Vagina (tissue), 2 donors: ENCODE data around the gene MNAT1. TPM values are rescaled to one million over a fixed set of nuclear protein-coding genes. Genes with fewer than 3 reads are reported as not detected.

Source experiments
- DNase-seq, 2 donors: peaks; one replicate each; pipeline ENCODE4 v3.0.0-alpha.2; 2017; ENCODE audit errors: extremely low spot score in 2 of 2
- H3K27ac ChIP-seq: fragments of 200-600 bp; sonication (generic); one replicate; pipeline ENCODE4 v1.5.1; 2019
- H3K27me3 ChIP-seq: fragments of 200-600 bp; sonication (generic); one replicate; pipeline ENCODE4 v1.5.1; 2019
- H3K36me3 ChIP-seq, 2 donors: fragments of 200-600 bp; sonication (generic); one replicate each; pipeline ENCODE4 v1.5.1; 2017 to 2019
- H3K4me1 ChIP-seq: fragments of 200-600 bp; sonication (generic); one replicate; pipeline ENCODE4 v1.5.1; 2019
- H3K4me3 ChIP-seq, 2 donors: fragments of 200-600 bp; sonication (generic); 1 replicate in 1 of 2; 2 replicates in 1 of 2; pipeline ENCODE4 v1.5.1; 2016 to 2019
- H3K9me3 ChIP-seq: fragments of 200-600 bp; sonication (generic); one replicate; pipeline ENCODE4 v1.5.1; 2019
- CTCF ChIP-seq, 3 experiments: fragments of 450-650 bp in 2 of 3; fragments of 200-600 bp in 1 of 3; sonication (generic) in 1 of 3; IDR thresholded peaks; one replicate each; pipeline ENCODE4 v1.5.1; 2017 to 2019; ENCODE audit warnings: antibody characterized with exemption in 3 of 3, mild to moderate bottlenecking in 2 of 3, moderate library complexity in 2 of 3
- POLR2A ChIP-seq, 2 donors: fragments of 450-650 bp; IDR thresholded peaks; one replicate each; pipeline ENCODE4 v1.6.1; 2017; ENCODE audit warnings: antibody characterized with exemption in 2 of 2, mild to moderate bottlenecking in 2 of 2, moderate library complexity in 2 of 2
- POLR2AphosphoS5 ChIP-seq, 2 donors: sonication (generic); formaldehyde crosslinking; IDR thresholded peaks; one replicate each; pipeline ENCODE4 v1.9.0; 2017; ENCODE audit warnings: antibody characterized with exemption in 2 of 2, mild to moderate bottlenecking in 2 of 2, low read depth in 1 of 2; ENCODE audit not compliant: insufficient read depth in 1 of 2
- intact Hi-C: fragments of 100-400 bp; cut with DNase I; formaldehyde crosslinking; loops from one replicate; pipeline ENCODE4 v1.15.1; 2023
- total RNA-seq: library from RNA; depleted of rRNA; stranded (reverse); fragments of >200 nt; gene quantifications from one replicate; pipeline ENCODE4 v1.2.3, GENCODE V29; 2016

MNAT1 gene
- total RNA-seq, 1 donor from 2014 or later: 38.1 TPM

- Histone ChIP-seq H3K36me3 (no peaks in the 10 kb centered on the region), H3K9me3 (no peaks in the 10 kb centered on the region), H3K4me3 (no peak overlapping the region), H3K27me3 (no peaks in the 10 kb centered on the region), H3K4me1 (no peaks in the 10 kb centered on the region), H3K27ac (no peak overlapping the region)
- intact Hi-C loops: no loop called here
- DNase-seq: no peak
- TF ChIP-seq CTCF (IDR thresholded peaks at IDR 0.05) (no peak), POLR2AphosphoS5 (IDR thresholded peaks at IDR 0.05; ENCODE audit: insufficient read depth in 1 of 2, low read depth in 1 of 2) (no peak), POLR2A (IDR thresholded peaks at IDR 0.05) (no peak)
Measured at GRCh38 chr14:60968099-60968498, 233.5 kb downstream of the MNAT1 start.

GRCh38 chr14:60968671-60969070 is 234.1 kb downstream of the MNAT1 start:
- H3K4me3 ChIP-seq: no peak overlapping the region
- no peaks in the 10 kb centered on the region for H3K27me3 ChIP-seq
- TF ChIP-seq CTCF (IDR thresholded peaks at IDR 0.05) (no peak), POLR2AphosphoS5 (IDR thresholded peaks at IDR 0.05; ENCODE audit: insufficient read depth in 1 of 2, low read depth in 1 of 2) (no peak), POLR2A (IDR thresholded peaks at IDR 0.05) (no peak)
- H3K36me3 ChIP-seq: peaks cover 0 to 3% of the 10 kb centered on the region in 2 donors
- intact Hi-C loops: no loop called here
- H3K27ac ChIP-seq: no peak overlapping the region
- no peaks in the 10 kb centered on the region for H3K4me1 ChIP-seq
- no peaks in the 10 kb centered on the region for H3K9me3 ChIP-seq
- no peak for DNase-seq

- TF ChIP-seq CTCF (IDR thresholded peaks at IDR 0.05): no peak
- TF ChIP-seq POLR2AphosphoS5 (IDR thresholded peaks at IDR 0.05; ENCODE audit: insufficient read depth in 1 of 2, low read depth in 1 of 2): no peak
- TF ChIP-seq POLR2A (IDR thresholded peaks at IDR 0.05): no peak
- Histone ChIP-seq H3K4me1 (no peaks in the 10 kb centered on the region), H3K27ac (no peak overlapping the region), H3K36me3 (peaks cover 0 to 9% of the 10 kb centered on the region in 2 donors), H3K27me3 (no peaks in the 10 kb centered on the region), H3K9me3 (no peaks in the 10 kb centered on the region), H3K4me3 (no peak overlapping the region)
- no peak for DNase-seq
- intact Hi-C loops: no loop called here
Measured at GRCh38 chr14:60970146-60970545, 235.6 kb downstream of the MNAT1 start.

- DNase-seq: no peak
- Histone ChIP-seq H3K9me3 (no peaks in the 10 kb centered on the region), H3K27me3 (no peaks in the 10 kb centered on the region), H3K4me3 (no peak overlapping the region), H3K27ac (no peak overlapping the region), H3K36me3 (peaks cover 0 to 15% of the 10 kb centered on the region in 2 donors), H3K4me1 (no peaks in the 10 kb centered on the region)
- intact Hi-C loops: no loop called here
- no peak for TF ChIP-seq CTCF (IDR thresholded peaks at IDR 0.05)
- TF ChIP-seq POLR2A (IDR thresholded peaks at IDR 0.05): no peak
- no peak for TF ChIP-seq POLR2AphosphoS5 (IDR thresholded peaks at IDR 0.05; ENCODE audit: insufficient read depth in 1 of 2, low read depth in 1 of 2)
Measured at GRCh38 chr14:60971271-60971670, 236.7 kb downstream of the MNAT1 start.

- intact Hi-C loops: no loop called here
- TF ChIP-seq CTCF (IDR thresholded peaks at IDR 0.05) (no peak), POLR2AphosphoS5 (IDR thresholded peaks at IDR 0.05; ENCODE audit: insufficient read depth in 1 of 2, low read depth in 1 of 2) (no peak), POLR2A (IDR thresholded peaks at IDR 0.05) (no peak)
- Histone ChIP-seq H3K27me3 (no peaks in the 10 kb centered on the region), H3K9me3 (no peaks in the 10 kb centered on the region), H3K4me1 (no peaks in the 10 kb centered on the region), H3K4me3 (no peak overlapping the region), H3K27ac (no peak overlapping the region), H3K36me3 (peaks cover 0 to 15% of the 10 kb centered on the region in 2 donors)
- DNase-seq: no peak
Measured at GRCh38 chr14:60972295-60972694, 237.7 kb downstream of the MNAT1 start.
